Suppressor macrophage treated with lipopolysaccharide for 4 hours (primary cell): ENCODE data around the gene CFB.

Experiments
- DNase-seq: peaks from one replicate; pipeline ENCODE4 v3.0.0-alpha.2; 2020

The CFB gene

DNA sequence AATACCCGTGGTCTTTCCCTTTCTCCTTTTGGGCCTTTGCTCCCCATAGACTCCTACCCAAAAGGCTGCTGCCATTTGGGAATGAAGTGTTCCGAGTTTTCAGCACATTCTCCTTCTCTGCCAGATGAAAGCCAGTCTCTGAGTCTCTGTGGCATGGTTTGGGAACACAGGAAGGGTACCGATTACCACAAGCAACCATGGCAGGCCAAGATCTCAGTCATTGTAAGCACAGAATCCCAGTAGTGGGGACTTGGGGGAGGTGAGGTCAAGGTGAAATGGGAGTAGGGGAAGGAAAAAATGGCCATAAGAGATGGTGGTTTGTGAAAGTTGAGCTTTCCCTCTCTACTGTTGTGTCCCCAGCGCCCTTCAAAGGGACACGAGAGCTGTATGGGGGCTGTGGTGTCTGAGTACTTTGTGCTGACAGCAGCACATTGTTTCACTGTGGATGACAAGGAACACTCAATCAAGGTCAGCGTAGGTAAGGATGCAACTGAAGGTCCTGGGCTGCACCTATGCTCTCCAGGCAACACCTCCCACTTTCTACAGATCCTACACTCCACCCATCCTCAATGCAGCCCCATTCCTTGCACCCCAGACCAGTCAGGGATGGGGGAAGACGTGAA lies 4.1 kb downstream of the CFB start:
- no peak for DNase-seq

DNA sequence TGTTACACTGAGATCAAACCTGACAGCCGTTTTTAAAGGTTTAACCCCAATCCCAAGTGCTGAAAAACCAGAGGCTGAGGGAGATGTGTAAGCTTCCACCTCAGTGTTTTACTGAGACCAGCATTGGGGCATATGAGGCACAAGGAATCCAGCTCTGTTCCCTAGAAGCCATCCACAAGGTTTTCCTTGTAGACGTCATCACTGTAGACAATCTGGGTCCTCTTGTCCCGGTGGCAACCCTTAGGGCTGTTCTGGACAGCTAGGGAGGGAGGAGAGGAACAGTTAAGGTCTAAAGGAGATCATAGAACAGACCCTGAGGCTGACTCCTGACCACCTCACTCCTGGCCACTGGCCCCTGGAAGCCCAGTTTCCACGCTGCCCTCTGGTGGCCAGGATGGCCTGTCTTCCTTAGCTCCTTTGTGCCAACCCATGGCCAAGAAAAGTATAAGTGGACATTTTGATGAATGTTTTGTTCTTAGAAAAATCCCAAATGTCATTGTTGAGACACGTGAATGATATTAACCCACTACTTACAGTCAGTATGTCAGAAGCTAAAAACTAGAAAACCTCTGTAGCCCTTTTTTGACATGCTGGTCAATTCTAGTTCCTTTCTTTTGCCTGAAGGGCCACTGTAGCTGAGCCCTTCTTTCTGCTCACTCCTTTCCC lies 6.4 kb downstream of the CFB start:
- DNase-seq: peak; percentile 79

DNA sequence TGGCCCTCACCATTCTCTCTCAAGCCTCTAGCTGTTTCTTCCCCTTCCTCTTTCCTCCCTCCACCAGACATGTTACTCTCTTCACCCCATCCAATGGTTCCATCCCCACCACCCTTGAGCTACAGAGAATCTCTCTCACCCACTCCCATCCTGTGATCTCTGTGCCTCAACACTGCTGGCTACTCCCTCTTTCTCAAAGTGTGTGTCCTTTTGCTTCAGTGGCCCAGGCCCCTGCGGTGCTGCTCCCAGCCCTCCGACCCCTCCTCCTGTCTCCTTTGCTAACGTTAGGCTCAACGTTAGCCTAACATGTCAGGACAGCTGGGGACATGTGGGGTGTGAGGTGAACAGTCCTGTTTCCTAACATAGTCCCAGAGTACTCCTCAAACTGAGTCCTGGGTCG lies 7.0 kb downstream of the CFB start:
- no peak for DNase-seq

DNA sequence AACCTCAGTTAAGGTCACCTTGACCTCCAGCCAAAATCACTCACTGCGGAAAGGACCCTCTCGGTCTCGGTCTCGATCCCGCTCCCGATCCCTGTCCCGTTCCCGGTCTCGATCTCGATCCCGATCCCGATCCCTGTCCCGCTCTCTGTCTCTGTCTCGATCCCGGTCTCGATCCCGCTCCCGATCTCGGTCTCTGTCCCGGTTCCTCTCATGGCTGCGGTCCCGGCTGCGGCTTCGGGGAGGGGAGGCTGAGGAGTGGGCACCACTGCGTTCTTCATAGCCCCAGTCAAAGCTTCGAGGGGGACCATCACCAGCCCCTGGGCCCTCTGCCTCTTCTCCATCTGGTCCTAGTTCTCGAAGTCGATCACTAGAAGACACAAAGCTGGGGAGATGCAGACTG lies 8.6 kb downstream of the CFB start:
- DNase-seq: no peak

DNA sequence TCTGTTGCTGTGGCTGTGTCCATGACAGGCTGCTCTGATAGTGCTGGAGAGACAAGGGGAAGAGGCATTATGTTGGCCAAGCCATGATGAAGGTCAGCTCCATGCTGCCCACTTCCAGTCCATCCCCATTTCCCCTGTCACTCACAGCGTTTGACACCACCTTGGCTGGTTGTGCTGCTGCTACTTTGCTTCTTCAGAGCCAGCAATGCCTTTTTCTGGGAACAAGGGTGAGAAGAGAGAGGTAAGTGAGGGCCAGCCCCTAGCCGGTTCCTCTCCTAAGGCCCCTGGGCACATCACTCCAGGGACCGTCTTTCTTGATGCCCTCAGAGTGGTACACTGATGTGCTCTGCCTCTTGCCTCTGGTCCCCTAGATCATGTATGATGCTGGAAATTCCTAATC lies 10.9 kb downstream of the CFB start:
- no peak for DNase-seq

DNA sequence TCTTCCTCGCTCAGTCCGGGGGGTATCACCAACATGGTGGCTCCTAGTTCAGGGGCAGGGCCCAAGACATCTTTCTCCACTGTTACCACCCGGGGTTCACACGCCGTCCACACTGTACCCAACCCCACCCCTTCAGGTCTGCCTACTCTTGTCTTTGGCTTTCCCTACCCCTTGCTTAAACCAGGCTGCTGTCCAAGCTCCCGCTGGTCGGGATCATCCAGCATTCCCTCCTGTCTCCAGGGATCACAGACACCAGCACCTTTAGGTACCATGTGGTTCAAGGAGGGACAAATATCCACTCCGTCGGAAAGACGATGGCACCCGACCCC lies 12.5 kb downstream of the CFB start:
- DNase-seq: no peak

DNA sequence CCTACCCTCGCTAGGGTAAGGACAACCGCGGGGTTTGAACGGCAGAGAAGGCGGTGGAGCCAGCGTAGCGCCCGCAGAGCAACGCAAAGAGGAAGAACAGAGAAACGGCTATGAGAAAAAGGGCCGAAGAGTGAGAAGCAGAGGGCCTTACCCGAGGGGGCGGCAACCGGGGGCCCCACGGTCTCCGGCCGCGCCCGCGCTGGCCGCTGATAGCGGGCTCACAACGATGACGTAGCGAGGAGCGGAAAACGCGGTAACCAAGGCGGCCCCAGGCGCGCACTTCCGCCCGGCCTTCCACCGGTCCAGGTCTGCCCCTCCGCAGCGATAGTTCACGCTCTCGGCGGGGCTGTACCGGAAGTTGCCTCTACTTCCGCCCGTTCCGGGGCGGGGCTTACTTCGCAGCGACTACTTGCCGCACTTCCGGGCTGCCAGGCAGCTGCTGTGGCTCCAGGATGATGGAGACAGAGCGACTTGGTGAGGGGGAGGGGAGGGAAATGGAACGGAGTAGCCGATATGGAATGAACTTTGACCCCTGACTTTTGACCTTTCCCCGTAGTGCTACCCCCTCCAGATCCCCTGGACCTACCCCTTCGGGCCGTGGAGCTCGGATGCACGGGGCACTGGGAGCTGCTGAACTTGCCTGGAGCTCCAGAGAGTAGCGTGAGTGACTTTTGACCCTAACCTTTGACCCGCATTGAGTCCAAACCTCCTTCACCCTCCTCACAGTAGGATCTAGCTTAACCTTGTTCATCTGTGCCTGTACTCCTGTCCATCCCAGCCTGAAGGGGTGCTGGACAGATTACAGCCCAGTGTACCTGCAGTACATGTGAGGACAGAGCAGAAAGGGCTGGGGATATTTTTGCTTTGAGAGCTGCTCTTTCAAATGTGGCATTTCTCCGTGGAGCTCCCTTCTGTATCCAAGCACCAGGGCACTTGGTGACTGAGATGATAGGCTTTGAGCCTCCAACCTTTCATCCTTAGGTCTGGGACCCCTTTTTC lies 13.1 kb downstream of the CFB start, which contains the start of the genes NELFE and SKIC2:
Gene NELFE (minus strand): TSS at position 231 of the 999 bp plus-strand sequence. CDS start 525 bp downstream, outside the sequence.
Gene SKIC2 (plus strand): TSS at position 435 of the 999 bp plus-strand sequence. CDS start 18 bp downstream, at position 453.
- peak; percentile 99 for DNase-seq

DNA sequence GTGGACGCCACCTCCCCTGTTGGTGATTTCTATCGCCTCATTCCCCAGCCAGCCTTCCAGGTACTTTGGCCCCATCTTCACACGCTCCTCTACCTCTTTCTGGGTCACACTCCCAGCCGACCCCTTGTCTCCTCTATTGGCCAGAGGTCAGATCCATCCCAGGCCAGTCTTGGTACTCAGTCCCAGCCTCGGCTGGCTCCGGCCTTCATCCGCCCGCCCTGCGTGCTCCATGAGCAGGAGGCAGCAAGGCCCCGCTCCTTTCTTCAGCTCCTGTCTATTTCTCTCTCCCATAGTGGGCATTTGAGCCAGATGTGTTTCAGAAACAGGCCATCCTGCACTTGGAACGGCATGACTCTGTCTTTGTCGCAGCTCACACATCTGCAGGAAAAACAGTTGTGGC lies 15.7 kb downstream of the CFB start:
- no peak for DNase-seq

DNA sequence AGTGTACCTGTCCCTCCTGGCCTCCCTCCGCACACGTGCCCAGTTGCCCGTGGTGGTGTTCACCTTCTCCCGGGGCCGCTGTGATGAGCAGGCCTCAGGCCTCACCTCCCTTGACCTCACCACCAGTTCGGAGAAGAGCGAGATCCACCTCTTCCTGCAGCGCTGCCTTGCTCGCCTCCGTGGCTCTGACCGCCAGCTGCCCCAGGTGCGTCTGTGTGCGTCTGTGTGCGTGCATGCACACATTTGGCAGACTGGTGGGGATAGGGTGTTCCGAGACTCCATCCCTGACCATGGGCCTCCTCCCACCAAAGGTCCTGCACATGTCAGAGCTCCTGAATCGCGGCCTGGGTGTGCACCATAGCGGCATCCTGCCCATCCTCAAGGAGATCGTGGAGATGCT lies 18.0 kb downstream of the CFB start:
- no peak for DNase-seq

DNA sequence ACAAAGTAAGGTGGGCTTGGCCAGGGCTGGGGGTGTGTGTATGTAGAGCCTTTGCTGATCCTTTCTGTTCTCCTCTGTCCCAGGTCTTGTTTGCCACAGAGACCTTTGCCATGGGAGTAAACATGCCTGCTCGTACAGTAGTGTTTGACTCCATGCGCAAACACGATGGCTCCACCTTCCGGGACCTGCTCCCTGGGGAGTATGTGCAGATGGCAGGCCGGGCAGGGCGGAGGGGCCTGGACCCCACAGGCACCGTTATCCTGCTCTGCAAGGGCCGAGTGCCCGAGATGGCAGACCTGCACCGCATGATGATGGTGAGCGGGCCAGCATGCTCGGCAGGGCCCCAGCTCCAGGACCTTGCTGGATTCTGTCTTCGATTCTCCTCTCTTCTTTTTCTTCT lies 19.8 kb downstream of the CFB start:
- no peak for DNase-seq

DNA sequence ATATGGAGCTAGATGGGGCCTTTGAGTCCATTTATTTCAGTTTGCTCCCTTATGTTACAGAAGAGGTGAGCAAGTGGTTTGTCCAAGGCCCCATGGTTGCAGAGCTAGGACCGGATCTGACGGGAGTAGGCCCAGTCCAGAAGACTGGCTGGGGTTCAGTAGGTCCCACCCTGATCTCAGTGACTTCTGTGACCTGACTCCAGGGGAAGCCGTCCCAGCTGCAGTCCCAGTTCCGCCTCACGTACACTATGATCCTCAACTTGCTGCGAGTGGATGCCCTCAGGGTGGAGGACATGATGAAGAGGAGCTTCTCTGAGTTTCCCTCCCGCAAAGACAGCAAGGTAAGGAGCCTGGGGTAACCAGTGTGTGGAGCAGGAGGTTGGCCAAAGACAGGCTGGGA lies 20.6 kb downstream of the CFB start:
- no peak for DNase-seq

DNA sequence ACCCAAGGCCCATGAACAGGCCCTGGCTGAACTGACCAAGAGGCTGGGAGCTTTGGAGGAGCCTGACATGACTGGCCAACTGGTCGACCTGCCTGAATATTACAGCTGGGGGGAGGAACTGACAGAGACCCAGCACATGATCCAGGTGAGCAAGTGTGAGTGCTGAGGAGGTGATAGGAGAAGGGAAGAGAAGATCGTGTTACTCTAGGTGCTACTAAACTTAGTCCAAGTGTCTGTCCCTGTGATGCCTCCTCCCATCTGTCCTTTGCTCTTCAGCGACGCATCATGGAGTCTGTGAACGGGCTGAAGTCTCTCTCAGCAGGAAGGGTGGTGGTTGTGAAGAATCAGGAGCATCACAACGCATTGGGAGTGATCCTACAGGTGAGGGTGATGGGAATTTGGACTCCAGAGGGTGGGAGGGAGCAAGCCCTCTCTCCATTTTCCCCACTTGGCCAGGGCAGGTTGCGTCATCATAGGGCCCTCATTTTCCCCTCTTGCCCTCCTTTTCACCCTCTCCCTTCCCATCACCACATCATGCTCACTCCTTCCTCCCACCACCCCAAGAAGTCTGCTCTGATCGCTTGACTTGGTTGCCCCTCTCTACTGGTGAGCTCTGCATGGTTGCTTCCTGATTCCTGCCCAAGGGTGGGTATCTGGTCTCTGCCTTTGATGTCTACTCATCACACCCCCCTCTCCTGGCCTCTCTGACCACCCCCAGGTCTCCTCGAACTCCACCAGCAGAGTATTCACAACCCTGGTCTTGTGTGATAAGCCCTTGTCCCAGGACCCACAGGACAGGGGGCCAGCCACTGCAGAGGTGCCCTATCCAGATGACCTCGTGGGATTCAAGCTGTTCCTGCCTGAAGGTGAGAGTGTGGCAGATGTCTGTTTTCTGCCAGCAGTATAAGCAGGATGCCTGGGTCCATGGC lies 21.4 kb downstream of the CFB start:
- DNase-seq: no peak

DNA sequence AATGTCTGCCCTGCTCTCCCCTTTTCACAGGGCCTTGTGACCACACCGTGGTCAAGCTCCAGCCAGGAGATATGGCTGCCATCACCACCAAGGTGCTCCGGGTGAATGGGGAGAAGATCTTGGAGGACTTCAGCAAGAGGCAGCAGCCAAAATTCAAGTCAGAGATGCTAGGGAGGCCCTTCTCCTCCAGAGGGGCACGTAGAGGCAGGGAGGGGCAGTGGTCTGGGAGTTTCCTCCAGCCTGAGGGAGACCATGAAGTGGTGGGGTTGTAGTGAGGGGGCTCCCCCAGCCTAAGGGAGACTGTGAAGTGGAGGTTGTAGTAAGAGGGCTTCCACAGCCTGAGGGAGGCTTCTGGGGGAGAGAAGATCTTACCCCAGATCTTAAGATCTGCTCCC lies 22.0 kb downstream of the CFB start:
- DNase-seq: no peak

DNA sequence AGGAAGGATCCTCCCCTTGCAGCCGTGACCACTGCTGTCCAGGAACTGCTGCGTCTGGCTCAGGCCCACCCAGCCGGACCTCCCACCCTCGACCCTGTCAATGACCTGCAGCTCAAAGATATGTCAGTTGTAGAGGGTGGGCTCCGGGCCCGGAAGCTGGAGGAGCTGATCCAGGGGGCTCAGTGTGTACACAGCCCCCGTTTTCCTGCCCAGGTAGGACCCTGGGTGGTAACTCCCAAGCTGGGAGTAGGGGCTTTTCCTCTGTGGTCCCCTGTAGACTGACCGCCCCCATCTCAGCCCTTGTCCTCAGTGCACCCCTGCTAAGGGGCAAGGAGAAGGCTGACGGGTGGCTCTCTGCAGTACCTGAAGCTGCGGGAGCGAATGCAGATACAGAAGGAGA lies 22.4 kb downstream of the CFB start:
- no peak for DNase-seq

DNA sequence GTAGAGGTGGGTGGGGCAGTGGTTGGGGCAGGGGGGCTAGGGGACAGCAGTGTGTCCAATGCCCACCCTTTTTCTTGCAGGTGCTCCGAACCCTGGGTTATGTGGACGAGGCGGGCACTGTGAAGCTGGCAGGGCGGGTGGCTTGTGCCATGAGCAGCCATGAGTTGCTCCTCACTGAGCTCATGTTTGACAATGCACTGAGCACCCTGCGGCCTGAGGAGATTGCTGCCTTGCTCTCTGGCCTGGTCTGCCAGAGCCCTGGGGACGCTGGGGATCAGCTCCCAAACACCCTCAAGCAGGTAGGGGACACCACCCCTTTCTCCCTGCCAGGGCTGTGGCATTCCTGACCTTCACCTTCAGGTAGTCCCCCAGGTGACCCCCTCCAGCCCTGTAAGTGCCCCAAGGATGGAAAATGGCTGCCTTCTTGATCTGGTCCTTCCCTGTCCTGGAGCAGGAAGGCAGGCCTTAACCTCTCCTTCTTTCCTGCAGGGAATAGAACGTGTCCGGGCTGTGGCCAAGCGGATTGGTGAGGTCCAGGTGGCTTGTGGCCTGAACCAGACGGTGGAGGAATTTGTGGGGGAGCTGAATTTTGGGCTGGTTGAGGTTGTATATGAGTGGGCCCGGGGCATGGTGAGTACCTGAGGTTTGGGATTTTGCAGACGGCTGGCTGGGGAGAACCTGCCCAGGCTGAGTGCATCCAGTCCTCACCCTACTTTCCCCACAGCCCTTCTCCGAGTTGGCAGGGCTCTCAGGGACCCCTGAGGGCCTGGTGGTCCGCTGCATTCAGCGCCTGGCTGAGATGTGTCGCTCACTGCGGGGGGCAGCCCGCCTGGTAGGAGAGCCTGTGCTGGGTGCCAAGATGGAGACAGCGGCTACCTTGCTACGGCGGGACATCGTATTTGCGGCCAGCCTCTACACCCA lies 23.2 kb downstream of the CFB start:
- DNase-seq: no peak

DNA sequence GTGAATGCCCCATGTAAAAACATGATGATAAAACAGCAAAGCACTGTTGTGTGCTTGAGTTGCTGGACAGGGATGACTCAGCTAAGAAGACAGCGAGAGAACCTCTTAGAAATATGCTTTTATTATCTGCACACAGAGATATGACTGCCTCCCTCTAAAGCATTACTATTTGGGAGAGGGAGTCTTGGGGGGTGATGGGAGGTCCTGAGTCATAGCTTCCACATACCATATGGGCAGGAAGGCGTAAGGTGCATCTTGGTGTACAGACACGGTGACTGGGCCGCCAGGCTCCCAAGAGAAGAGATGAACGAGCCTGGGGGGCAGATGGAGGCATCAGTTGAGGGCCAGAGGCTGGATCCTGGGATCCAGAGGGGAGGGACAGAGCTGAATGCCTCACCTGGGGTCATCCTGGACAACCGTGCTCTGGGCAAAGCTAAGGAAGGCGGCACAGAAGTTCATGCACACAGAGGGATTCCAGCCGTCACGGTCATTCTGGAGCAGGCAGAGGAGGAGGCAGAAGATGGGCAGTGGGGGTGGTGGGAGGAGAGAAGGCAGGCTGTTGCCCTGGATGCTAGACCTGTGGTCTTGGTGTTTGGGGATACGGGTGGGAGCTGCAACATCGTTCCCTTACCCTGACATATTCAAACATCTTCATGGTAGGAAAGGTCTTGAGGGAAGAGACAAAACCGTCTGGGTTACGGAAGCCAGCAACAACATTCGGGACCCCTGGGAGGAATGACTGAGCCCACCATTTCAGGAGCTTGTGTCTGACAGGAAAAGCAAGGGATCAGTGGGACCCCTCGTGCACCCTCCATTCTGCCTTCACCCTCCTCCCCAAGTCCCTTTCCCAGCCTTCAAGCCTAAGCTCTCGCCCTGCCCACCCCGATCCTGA lies 24.1 kb downstream of the CFB start:
- DNase-seq: no peak

DNA sequence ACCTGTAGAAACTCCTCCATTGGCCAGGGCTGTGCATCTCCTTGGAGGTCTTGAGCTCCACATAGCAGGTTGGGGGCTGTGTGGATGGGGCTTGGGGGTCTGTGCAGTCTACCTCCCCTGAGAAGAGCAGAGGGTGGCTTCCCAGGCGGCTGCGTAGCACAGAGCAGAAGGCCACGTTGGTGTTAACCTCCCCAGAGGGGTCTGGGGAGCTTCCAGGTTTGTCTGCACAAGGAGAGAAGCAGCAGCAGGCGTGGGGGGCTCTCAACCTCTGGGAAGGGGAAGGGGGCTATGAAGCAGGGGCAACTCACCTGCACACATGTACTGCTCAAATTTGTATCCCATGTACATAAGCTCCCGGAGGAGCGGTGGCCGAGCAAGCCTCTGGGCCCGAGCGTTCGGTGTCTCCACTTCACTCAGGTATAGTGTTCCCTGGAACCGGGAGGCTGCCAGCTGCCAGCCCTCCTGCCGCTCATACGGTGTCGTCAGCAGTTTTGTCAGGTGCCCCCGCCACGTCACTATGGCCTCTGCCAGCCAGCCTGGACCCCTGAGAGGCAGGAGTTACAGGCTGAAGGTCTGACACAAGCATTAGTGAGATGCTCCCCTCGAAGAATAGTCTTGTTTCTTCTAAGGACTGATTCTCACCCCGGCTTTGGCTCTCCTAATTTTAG lies 24.8 kb downstream of the CFB start:
- no peak for DNase-seq

DNA sequence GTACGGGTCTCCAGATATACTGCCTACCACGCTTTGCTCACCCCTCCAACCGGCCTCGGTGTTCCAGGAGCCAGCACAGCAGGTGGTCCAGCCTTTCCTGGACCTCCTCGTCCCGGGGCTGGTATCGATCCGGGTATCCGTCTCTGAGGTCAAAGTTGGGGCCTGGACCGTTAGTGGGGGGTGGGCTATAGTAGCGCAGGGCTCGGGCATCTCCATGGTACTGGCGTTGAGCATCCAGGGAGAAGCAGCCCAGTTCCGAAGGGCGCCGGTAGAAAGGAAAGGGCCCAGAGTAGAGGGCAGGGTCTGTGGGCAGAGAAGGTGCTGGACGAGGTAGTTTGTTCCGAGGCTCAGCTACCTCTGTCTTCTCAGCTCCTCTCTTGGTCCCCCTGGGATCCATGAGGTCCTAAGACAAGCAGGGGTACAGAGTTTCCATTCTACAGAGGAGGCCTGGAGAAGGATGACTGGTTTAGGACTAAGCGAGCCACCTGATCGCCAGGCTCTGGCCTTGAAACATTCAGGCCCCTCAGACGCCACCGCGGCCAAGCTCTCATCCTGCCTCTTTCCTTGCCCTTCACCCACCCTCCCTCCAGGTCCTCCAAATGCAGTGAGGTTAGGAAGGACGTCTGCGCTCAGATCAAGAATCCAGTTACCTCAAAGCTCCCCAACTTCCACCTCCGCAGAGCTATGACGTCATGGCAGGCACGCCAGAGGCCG lies 25.5 kb downstream of the CFB start:
- DNase-seq: no peak
